HG03135 (cell line): ENCODE measurements around the gene HOXD11.
A peak's percentile ranks its signal among the peaks of the same experiment; 100 is the strongest.

Source experiments
- ATAC-seq: cut with Tn5 transposase; IDR thresholded peaks from one replicate; pipeline ENCODE4 v1.9.1; 2021; ENCODE audit warnings: mild to moderate bottlenecking, moderate library complexity; ENCODE audit not compliant: unreplicated experiment

HOXD11 gene

DNA sequence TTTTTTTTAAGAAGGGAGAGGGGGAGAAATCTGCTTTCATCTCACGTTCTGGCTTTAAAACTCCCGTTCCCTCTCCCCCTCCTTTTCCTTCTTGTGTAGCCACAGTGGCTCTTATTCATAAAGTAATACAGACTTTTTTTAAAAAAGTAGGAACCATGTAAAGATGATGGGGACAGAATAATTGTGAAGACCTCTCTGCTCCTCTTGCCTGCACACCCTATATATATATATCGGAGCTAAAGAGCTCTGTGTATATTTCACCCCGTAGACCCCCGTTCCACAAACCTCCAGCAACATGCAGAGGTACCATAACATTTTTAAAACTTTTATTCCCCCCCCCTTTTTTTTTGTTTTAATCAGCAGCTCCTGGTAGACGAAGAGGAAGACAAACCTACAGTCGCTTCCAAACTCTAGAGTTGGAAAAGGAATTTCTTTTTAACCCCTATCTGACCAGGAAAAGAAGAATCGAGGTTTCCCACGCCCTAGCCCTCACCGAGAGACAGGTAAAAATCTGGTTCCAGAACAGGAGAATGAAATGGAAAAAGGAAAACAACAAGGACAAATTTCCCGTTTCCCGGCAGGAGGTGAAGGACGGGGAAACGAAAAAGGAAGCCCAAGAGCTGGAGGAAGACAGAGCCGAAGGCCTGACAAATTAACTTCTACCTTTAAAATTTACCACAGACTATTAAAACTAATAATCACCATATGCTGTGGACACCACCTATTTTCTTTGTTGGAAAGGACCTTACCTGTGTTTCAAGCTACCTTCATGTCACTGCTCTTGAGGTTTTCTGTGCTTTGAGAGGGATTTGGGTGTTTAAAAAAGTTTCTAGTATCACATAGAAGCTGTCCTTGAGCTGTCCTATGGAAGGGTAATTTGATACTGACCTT is 24.1 kb downstream of the HOXD11 start:
- no peak for ATAC-seq

DNA sequence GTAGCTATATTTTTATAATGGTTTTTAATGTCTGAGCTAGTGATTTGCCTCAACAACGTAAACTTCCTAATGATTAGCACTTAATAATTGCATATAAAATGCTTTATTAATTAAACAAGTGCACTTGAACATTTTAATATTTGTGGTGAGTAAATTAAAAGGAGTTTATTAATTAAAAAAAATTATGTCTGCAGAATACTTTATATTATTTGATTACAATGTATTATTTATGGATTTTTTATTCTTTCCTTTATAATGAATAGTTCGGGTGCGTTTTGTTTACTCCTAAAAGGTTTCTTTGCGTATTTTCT is 24.7 kb downstream of the HOXD11 start:
- ATAC-seq, result no peak

DNA sequence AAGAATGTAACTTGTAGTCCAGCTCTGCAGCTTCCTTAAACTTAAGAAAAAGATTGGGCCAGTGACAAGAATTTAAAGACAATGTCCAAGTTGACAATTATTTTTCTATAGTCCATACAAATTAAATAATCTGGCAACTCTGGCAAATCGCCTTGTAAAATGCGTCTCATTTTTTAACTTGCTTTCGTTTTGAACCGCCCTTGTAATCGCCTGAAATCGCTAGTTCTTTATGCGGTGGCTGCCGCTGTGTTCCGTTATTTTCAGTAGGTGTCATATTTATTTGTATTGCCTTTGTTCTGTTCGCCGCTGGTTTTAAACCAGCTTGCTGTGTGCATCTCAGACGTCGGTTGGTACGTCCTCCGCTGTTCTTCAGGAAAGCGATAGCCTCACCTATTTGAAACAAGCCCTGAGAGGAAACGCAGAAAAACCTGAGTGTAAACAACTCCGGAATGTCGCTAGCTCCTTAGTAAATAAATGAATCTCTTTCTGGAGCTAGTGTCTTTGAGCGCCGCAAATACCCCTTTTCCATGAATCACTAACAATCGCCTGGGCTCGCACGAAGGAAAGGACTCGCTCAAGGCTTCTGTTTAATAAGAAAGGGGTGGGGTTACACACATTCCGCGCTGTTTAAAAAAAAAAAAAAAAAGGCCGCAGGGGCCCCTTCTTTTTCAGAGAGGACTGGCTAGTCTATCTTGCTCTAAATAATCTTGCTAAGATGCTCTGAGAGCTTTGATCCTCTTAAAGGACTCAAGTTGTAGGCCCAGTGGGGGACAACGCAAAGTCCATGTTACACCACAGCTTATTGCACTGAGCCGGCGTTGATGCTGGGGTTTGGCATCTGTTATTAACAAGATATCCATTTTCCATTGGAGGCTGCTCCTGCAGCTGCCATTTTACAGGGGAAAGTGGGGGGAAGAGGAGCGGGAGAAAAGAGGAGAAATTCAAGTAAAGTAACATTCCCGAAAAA is 25.4 kb downstream of the HOXD11 start:
- ATAC-seq, result no peak

DNA sequence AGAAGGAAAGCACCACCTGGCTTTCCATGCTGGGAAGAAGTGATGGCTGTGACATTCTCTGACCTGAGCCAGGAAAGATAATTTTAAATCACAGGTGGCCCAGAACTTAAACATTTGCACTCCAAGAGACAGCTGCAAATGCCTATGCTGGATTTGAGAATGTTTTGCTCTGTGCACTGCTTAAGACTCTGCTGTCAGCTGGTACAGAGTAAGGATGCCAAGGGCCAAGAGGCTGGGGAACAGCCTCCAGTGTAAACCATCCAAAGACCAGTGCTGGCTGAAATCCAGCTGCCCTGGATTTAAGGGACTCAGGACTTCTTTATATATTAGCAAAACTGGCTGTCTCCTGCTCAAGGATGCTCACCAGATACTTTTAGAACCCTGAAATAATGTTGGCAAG is 26.3 kb downstream of the HOXD11 start:
- ATAC-seq, result no peak

DNA sequence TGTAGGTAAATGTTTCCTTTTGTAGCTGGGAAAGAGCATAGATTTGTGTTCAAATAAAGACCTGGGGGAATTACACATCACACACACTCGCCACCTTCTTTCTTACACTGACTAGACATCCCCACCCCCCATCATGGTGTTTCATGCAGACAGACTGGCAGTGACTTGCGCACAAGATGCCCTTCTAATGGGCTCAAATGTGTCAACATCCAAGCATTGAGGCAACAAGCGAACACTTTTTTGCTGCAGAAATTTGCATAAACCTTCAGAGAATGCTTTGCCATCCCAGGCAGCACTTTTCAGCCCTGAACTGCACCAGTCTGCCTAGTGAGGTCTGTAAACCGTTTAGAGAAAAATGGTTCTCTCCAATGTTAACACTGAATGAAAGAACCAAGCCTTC is 27.0 kb downstream of the HOXD11 start:
- no peak for ATAC-seq

DNA sequence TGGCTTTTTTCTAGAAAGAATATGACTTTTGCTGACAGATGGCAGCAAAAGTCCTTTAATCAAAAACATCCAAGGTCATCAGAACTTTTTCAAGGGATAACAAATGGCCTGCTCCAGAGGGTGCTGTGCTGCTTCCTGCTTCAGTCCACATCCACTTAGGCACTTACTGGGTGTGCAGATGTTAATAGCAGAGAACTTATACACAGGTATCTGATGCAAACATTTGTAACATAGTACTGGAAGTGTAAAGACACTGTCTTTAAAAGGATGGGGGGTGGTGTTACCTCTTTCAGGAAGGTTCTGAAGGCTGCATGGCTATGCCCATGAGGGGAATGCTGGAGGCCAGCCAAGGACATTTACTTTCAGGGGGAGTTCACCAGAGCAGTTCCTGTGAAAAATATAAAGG is 28.0 kb downstream of the HOXD11 start:
- ATAC-seq, result no peak

DNA sequence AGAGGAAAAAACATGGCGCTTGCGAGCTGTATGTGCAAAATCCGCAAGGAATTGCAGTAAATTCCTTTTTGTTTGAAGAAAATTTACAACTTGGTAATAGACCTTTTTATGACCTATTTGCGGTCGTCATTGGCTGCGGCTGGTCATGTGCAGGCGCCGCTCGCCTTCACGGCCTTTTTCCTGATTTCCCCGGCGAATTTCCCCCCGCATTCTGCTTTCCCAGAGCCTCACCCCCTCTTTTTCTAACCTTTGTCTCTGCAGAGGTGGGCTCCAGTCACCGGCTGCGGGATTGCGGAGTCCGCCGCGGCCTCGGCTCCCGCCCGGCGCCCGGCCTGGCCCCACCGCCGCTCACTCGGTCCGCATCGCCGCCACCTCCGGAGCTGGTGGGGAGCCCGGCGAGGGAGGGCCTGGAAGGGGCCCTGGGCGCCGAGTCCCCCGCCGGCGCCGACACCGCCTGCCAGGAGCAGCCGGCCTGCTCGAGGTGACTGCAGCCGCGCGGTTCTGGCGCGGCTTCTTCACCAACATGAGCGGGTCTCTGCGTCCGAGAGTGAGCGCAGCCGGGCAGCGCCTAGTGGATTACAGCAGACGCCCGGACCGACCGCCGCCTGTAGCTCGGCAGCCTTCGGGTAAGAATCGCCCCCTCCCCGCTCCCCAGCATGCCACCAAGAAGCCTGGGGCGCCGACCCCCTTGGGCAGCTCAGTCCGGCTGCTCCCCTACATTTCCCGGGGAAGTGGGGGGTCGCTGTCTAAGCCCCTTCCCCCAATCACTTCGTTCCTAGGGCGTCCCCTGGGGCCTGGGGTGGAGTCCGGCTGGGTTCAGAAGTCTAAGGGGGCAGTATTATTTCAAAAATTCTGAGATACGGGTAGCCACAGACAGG is 29.5 kb downstream of the HOXD11 start:
- no peak for ATAC-seq

DNA sequence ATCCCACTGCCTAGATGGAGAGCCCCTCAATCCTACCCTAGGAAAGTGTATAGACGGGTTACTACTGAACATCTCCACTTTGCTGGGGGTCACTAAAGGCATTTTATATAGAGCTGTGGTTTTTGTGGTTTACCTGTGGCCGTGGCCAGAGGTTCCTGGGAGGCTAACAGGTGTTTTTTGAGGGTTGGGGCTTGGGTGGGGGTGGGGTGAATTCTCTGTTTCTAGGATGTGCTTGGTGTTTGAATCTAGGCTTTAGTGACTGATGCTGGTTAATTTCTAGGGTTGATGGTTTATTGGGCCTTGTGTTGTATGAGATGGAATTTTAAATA is 30.1 kb downstream of the HOXD11 start:
- no peak for ATAC-seq

DNA sequence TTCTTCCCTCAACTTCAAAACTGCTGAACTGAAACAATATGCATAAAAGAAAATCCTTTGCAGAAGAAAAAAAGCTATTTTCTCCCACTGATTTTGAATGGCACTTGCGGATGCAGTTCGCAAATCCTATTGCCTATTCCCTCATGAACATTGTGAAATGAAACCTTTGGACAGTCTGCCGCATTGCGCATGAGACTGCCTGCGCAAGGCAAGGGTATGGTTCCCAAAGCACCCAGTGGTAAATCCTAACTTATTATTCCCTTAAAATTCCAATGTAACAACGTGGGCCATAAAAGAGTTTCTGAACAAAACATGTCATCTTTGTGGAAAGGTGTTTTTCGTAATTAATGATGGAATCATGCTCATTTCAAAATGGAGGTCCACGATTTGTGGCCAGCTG is 30.8 kb downstream of the HOXD11 start:
- no peak for ATAC-seq

DNA sequence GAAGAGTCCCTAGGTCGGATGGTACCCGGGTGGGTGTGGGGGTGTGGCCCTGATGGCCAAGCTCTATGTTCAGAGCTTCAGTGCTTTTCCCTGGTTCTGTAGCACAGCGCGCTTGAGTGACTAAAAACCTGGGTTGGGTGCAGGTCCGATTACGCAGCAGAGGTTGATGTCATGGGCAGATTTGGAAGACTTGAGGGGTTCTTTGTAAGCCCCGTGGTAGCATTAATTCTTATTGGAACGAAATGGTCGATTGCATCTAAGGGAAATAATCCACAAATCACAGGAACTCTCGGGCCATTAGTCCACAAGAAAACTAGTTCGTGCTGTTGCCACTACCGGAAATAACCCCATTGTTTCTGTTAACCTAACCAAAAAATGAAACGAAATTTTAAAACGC is 31.4 kb downstream of the HOXD11 start:
- ATAC-seq, result no peak

DNA sequence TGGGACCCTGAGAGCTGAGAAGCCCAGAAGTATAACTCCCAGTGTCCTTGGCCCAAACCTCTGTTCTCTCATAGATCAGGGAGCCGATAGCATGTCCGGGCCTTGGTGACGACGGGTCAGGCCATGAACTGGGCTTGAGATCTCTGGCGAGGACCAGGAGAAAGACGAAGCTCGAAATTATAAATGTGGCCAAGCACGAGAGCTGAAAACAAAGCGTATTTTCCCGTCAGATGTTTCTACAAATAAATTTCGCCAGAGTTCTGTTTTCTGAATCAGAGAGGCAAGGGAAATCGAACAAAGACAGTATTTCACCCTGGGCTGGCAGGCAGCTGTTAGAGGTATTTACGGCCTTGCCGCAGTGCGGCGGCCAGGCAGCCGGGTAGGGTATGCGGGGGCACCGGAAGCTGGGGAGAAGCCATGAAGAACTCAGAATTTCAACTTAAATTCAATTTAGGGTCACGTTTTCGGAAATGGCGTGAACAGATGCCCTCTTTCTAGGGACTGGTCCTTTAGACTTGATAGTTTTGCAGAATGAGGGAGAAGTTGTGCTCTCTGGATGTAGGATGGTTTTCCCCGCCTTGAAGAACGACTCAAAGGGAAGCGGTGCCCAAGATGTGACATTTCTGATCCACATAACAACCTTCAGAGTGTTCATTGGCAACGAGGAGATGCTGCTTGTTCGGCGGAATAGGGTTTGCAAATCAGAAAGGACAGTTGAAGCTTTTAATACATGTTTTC is 32.0 kb downstream of the HOXD11 start:
- no peak for ATAC-seq

DNA sequence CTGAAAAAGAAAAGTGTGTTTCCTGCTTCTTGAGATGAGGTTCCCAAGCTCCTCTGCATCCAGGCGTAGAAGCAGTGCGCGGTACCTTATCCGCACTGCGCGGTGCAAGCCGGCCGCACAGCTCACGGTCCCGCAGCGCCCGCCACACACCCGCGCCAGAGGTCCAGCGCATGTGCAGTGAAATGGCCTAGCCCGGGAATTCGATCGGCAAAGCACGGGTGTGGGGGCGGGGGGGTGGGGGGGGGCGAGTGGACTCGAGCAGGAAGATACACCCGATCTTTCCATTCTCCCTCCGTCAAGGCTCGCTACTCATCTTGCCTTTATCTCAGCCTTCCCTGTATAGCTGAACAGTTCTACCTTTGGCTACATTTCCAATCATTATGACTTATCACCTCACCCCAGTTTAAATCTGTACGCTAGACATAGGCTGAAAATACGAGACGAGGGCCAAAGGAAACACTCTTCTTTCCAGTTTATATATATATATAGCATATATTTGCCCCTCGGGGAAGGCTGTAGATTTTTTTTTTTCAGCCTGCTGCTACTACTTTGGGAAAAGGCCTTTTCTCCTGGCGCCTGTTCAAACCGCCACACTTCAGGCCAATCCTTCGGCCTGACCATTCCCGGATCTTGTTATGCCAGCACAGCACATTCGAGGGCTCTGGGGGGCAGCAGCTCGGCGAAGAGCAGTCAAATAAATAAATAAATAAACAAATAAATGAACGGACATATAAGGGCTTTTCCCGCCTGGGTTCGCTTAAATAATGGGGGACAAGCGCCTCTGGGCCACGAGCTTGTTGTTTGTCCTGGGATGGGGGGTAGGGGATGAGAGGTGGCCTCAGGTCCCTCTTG is 32.8 kb downstream of the HOXD11 start:
- ATAC-seq, result no peak

DNA sequence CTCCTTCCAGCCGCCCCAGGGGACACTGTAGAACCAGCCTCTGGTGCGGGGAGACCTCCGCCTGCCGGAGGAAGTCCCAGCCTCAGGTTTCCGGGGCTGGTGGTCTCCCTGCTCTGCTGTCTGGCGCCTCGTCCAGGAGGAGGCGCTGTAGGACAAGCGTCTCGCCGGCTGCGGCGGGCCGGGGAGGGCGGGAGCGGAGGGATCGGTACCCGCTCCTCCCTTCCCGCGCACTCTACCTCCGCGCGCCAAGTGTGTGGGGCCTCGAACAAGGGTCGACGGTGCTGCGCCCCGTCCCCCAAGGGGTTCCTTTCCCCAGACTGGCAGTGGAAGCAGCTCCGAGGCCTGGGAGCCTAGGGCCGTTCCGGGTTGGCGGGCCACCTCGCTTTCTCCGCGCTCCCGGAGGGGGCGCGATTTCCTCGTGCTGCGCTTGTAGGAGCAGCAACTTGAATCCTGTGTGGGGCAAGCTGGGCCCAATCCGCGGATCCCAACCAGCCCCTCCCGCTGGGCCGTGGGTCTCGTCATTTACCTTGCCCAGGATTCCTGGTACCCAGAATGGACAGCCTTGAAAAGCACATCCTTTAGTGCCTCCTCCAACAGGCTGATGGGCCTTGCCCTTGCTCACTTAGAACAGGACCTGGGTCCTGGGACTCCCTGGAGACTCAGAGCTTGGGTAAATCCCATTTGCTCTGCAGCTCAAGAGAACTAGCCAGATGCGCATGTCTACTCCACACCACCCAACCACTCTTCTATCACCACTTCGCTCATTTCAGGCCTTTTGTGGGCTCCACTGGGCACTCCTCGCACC is 33.6 kb downstream of the HOXD11 start:
- peak; percentile 92 for ATAC-seq

DNA sequence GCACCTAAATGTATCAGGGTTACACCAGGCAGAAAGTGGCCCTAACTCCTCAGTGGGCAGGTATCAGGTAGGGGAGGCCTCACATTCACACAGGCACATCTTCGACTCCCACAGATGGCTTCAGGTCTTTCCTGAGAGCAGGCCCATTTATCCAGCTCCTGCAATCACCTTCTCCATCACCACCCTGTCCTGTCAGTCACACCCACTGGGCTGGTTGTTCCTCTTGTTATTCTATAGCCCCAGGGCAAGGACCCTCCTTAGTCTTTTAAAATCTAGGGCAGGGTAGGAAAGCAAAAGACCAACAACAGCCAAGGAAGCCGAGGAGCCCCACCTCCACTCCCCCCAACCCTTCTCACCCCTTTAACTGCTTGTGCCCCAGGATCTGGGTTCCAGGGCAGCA is 35.2 kb downstream of the HOXD11 start:
- no peak for ATAC-seq

DNA sequence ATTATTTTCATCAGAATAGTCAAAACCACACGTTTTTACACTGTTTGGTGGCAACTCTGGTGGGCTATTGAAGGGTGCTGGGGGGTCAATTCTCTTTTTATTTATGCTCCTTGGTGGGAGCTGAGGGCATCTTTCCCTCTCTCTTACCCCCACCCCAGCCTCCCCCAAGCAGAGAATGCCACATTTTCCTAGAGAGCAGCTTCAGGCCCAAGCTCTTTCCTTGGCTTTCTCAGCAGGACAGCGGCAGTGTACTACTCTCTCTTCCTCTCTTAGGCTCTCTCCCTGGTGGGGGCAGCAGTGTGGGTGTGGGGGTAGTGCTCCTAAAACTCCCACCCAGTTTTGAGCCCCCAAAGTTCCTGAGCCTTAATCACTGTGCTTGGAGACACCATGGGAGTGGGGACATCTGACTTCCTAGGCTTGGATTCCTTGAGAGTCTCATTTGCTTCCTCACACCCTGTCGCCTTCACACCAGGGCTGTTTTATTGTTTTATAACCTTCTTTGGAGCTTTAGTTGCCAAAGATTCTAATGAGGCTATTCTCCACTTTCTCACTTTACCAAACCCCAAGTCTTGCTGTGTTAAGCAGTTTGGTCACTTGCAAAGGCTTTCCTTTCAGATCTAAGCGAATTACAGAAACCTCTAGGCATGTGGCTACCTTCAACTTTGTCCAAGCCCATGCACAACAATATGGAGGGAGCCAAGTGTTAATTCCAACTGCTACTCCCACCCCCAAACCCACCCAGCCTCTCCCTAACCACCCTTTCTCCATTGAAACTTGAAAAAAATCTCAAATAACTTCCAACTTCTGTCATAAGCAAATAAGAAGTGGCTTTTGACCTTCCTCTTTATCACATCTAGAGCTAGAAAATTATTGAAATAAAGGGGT is 38.2 kb downstream of the HOXD11 start:
- no peak for ATAC-seq

DNA sequence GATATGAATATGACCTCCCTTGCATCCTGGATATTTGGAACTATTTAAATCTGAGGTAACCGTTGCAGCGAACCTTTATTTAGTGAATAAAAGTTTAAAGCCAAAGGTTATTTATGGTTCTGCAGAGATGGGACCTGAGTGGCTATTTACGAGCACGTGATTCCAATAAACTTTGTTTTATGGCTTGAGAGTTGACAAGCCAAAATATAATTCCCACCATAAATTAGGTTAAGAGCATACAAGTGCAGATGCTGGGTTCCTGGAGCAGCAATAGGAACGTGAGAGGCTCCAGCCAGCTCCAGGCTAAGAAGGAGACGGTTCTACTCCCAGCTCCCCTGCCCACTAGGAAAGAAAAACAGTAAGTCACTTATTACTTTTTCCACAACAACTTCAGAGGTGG is 39.0 kb downstream of the HOXD11 start:
- ATAC-seq, result no peak

DNA sequence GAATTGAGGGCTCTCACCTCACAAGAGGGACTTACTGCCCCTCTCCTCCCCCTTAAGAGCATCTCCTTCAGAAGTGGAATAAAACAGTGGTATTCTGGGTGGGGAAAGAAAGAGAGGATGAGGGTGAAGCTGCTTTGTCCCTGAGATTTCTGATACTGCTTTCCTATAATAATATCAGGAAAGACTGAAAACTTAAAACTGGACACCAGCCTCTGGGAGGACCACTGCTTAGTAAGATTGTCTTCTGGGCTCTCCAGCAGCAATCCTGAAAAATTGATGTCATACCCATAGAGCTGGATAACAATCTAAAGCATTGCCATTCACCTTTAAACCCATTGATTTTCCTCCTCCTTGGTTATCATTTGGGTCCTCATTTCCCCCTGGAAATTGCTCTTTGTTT is 39.6 kb downstream of the HOXD11 start:
- no peak for ATAC-seq
